Bronchial epithelial cell (primary cell): ENCODE results near the gene PHLDB1. TPM values are rescaled to one million over a fixed set of nuclear protein-coding genes. Genes with fewer than 3 reads are reported as not detected.
"Not testable (repeated sequence)": the region's sequence is repeated elsewhere in the genome, so short reads cannot be mapped to it uniquely, and the experiment has no call there.

Source experiments
- DNase-seq: peaks from one replicate; pipeline ENCODE4 v3.0.0-alpha.2; 2010; ENCODE audit warnings: low read depth
- FAIRE-seq: peaks from 2 replicates; lab custom pipeline; 2011; peaks lifted over from hg19 to GRCh38; lab: Jason Lieb, UNC
- H3K27me3 ChIP-seq: 2 replicates; pipeline ENCODE4 v1.5.1; 2011; ENCODE audit warnings: low read length; ENCODE audit not compliant: control insufficient read depth, insufficient read depth
- H3K36me3 ChIP-seq: 2 replicates; pipeline ENCODE4 v1.5.1; 2011; ENCODE audit warnings: low read length; ENCODE audit not compliant: control insufficient read depth, insufficient read depth
- H3K4me3 ChIP-seq: 2 replicates; pipeline ENCODE4 v1.5.1; 2011; ENCODE audit warnings: mild to moderate bottlenecking, low read depth, low read length, control low read depth
- total RNA-seq: library from RNA; depleted of rRNA; stranded (reverse); fragments of >200 nt; gene quantifications from 2 replicates; pipeline ENCODE4 v1.2.1, GENCODE V29; 2014
- TF ChIP-seq, protein P1 (sequence below): IDR thresholded peaks from 2 replicates; pipeline ENCODE4 v1.5.1; 2011; ENCODE audit warnings: mild to moderate bottlenecking, moderate library complexity, low read length, control low read depth, inconsistent platforms; ENCODE audit not compliant: insufficient read depth, severe bottlenecking

Gene PHLDB1
- total RNA-seq, 1 donor from 2014 or later: 22.6 TPM

DNA sequence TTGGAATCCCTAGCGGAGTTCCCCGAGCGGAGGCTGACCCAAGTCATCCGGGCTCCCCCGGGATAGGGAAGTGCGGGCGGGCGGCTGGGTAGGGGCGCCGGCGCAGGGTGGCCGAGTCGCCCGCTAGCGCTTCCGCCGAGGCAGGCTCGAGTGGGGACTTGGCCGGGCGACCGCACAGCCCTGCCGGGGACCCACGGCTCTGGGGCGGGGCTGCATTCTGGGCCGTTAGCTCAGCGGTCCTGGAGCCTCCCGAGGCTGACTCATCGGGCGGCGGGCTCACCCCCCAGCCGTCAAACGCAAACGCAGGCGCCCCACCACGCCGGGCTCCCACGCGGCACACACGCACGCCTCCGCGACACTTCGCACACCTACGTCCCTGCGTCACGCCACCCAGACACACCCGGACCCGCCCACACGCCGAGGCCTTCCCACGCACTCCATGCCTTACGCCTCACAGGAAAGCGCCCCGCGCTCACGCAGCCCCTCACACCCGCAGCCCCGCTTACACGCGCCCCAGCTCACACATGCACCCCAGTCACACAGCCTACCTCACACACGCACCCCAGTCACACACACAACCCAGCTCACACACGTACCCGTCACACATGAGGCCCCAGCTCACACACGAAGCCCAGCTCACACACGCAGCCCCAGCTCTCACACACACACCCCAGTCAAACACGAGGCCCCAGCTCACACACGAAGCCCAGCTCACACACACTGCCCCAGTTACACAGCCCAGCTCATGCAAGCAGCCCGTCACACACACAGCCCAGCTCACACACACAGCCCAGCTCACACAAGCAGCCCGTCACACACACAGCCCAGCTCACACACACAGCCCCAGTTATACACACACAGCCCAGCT is 1.2 kb downstream of the PHLDB1 start:
- TF ChIP-seq, protein P1, sequence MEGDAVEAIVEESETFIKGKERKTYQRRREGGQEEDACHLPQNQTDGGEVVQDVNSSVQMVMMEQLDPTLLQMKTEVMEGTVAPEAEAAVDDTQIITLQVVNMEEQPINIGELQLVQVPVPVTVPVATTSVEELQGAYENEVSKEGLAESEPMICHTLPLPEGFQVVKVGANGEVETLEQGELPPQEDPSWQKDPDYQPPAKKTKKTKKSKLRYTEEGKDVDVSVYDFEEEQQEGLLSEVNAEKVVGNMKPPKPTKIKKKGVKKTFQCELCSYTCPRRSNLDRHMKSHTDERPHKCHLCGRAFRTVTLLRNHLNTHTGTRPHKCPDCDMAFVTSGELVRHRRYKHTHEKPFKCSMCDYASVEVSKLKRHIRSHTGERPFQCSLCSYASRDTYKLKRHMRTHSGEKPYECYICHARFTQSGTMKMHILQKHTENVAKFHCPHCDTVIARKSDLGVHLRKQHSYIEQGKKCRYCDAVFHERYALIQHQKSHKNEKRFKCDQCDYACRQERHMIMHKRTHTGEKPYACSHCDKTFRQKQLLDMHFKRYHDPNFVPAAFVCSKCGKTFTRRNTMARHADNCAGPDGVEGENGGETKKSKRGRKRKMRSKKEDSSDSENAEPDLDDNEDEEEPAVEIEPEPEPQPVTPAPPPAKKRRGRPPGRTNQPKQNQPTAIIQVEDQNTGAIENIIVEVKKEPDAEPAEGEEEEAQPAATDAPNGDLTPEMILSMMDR: no peak
- H3K27me3 ChIP-seq: no peaks in the 10 kb centered on the region
- peak overlapping the region; percentile 48 for H3K4me3 ChIP-seq
- H3K36me3 ChIP-seq: no peaks in the 10 kb centered on the region
- FAIRE-seq: peak; percentile 23
- peak; percentile 37 for DNase-seq

DNA sequence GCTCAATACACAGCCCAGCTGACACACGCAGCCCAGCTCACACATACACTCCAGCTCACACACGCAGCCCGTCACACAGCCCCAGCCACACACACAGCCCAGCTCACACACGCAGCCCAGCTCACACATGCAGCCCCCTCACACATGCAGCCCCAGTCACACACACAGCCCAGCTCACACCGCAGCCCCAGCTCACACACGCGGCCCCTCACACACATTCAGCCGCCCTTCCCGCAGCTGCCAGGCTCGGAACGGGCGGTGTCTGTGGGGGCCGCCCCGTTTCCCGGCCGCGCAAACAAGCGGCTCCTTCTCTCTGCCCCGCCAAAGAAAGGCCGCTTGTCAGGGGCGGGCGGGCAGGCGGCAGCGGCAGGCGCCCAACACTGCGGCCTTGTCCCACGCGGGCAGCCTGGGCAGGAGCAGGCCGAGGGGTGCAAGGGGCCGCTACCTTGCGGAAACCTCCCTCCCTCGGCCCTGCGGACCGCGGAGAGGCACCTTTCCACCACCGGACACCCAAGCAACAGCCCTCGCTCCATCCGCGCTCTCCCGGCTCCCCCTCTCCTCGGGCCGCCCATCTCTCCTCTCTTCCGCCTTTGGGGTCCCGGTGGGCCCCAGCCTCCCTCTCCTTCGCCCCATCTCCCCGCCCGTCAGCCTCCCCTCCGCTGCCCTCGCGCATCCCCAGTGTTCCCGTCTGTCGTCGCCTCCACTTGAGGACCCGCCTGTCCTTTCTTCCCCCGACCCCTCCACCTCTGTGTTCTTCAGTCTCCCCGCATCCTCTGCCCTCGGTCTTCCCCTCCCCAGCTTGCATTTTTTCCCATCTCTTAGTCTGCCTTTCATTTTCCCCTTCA is 2.2 kb downstream of the PHLDB1 start:
- TF ChIP-seq, protein P1: no peak
- FAIRE-seq (no peak), DNase-seq (no peak)
- Histone ChIP-seq H3K4me3 (no peak overlapping the region), H3K36me3 (no peaks in the 10 kb centered on the region), H3K27me3 (no peaks in the 10 kb centered on the region)

DNA sequence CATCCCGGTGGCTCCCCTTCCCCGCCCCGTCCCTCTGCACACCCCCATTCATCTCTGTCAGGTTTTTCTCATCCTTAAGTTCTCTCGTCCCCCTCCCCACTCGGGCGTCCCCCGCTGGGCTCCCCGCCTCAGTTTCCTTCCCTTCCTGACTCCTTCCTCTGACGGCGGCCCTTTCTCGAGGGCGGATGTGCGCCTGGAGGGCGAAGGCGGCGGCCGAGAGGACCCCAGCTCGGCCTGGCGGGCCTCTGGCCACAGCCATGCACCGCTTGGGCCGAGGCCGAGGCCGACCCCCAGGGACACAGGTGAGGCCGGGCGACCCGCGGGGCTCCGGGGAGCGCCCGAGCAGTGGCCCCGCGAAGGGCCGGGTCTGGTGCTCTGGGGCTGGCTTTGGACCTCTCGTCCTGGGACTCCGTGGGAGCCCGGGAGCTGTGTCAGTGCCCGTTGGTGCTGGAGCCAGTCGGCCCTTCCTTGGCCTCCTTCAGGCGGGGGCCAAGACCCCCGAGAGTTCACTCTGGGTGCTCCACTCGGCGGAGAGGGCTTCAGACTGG is 2.9 kb downstream of the PHLDB1 start:
- Histone ChIP-seq H3K4me3 (no peak overlapping the region), H3K36me3 (no peaks in the 10 kb centered on the region), H3K27me3 (no peaks in the 10 kb centered on the region)
- FAIRE-seq (no peak), DNase-seq (no peak)
- TF ChIP-seq, protein P1: no peak

DNA sequence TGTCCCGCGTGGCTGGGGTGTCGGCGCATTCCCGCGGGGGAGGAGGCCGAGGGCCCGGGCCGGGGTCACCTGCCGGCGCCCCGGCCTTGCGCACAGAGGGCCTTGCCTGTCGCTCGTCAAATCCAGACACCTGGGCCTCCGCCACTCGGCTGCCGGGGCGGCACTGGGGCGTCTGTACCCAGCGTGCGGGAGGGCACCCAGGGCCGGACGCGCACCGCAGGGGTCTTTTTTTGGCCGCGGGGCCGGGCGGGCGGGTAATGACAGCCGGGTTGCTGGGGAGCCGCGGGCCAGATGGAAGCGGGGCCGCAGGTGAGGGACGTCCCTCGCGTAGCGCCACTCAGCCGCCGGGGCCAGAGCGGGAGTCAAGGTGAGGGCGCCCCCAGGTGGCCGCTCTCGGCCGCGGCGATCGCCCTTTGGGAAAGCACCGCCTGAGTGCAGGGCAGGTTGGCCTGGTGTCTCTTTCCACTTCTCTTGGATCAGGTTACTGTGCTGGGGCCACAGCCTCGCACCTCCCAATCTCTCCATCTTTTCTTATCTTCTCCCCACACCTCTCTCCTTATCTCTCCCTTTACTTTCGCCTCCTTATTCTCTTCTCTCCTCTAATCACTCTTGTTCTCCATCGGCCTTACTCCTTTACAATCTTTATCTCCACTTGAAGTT is 3.5 kb downstream of the PHLDB1 start:
- Histone ChIP-seq H3K27me3 (no peaks in the 10 kb centered on the region), H3K4me3 (no peak overlapping the region), H3K36me3 (no peaks in the 10 kb centered on the region)
- DNase-seq (peak; percentile 32), FAIRE-seq (no peak)
- TF ChIP-seq, protein P1: peak; percentile 93

DNA sequence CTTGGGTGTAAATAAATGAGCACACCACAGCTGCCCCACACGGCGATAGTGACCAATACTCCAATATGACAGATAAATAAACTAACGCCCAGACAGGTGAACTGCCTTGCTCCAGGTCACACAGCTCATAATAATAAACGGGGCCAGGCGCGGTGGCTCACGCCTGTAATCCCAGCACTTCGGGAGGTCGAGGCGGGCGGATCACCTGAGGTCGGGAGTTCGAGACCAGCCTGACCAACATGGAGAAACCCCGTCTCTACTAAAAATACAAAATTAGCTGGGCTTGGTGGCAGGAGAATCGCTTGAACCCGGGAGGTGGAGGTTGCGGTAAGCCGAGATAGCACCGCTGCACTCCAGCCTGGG is 4.0 kb downstream of the PHLDB1 start:
- not testable (repeated sequence) for DNase-seq, H3K4me3 ChIP-seq, H3K27me3 ChIP-seq, H3K36me3 ChIP-seq, FAIRE-seq
